AG10803 (cell line): ENCODE results near the gene METRNL.
"Not testable (repeated sequence)": the region's sequence is repeated elsewhere in the genome, so short reads cannot be mapped to it uniquely, and the experiment has no call there.

ENCODE experiments used
- DNase-seq: peaks from one replicate; pipeline ENCODE4 v3.0.0; 2010; ENCODE audit warnings: low read depth
- H3K4me3 ChIP-seq: 2 replicates; pipeline ENCODE4 v1.5.1; 2011; ENCODE audit warnings: mild to moderate bottlenecking, low read length, control low read depth
- CTCF ChIP-seq: conservative IDR thresholded peaks from 2 replicates; pipeline ENCODE4 v1.5.1; 2011; ENCODE audit warnings: mild to moderate bottlenecking, low read length, control low read depth, inconsistent platforms

METRNL gene

GRCh38 chr17:83116783-83117555 lies 37.6 kb downstream of the METRNL start:
- no peak overlapping the region for H3K4me3 ChIP-seq

GRCh38 chr17:83117583-83117982 lies 38.2 kb downstream of the METRNL start:
- H3K4me3 ChIP-seq, result no peak overlapping the region
- no peak for DNase-seq
- TF ChIP-seq CTCF, result no peak

More at GRCh38 chr17:83116783-83117555, 37.6 kb downstream of the METRNL start:
- DNase-seq, result no peak
- TF ChIP-seq CTCF, result no peak

GRCh38 chr17:83118071-83118841 lies 38.8 kb downstream of the METRNL start:
- no peak overlapping the region for H3K4me3 ChIP-seq
- no peak for TF ChIP-seq CTCF
- no peak for DNase-seq

- DNase-seq, result no peak
- no peak for TF ChIP-seq CTCF
Observed at GRCh38 chr17:83119987-83120864, 40.8 kb downstream of the METRNL start.

GRCh38 chr17:83121473-83121872 lies 42.1 kb downstream of the METRNL start:
- not testable (repeated sequence) for DNase-seq, H3K4me3 ChIP-seq

More at GRCh38 chr17:83119987-83120864, 40.8 kb downstream of the METRNL start:
- no peak overlapping the region for H3K4me3 ChIP-seq

GRCh38 chr17:83121921-83122820 lies 42.8 kb downstream of the METRNL start:
- no peak for TF ChIP-seq CTCF
- no peak overlapping the region for H3K4me3 ChIP-seq

More at GRCh38 chr17:83121921-83122820, 42.8 kb downstream of the METRNL start:
- DNase-seq, result no peak
